NCI-H2029 (cell line): ENCODE data around the gene CACFD1.

ENCODE experiments used
- DNase-seq: peaks from one replicate; lab custom pipeline; 2025; lab: John Stamatoyannopoulos, UW

Gene CACFD1

DNA sequence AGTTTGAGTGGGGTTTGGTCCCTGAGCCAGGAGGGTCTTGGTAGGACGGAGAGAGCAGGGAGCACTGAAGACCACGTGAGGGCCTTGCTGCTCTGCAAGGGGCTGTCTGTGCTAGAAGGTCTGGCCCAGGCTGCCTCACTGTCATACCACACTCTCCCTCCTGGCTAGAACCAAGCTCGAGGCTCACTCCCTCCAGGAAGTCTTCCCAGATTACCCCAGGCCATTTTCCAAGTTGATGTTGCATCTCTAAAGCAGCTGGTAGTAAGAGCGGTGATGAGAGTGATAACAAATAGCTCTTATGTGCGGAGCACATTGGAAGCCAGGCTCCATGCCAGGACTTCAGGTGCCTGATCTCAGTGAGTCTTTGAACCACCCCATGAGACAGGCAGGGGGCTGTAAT, 58.4 kb downstream of the CACFD1 start:
- DNase-seq, result peak; percentile 90

GRCh38 chr9:133518706-133519449, 59.1 kb downstream of the CACFD1 start:
- DNase-seq, result no peak

GRCh38 chr9:133519693-133520092, 59.9 kb downstream of the CACFD1 start:
- DNase-seq, result no peak

DNA sequence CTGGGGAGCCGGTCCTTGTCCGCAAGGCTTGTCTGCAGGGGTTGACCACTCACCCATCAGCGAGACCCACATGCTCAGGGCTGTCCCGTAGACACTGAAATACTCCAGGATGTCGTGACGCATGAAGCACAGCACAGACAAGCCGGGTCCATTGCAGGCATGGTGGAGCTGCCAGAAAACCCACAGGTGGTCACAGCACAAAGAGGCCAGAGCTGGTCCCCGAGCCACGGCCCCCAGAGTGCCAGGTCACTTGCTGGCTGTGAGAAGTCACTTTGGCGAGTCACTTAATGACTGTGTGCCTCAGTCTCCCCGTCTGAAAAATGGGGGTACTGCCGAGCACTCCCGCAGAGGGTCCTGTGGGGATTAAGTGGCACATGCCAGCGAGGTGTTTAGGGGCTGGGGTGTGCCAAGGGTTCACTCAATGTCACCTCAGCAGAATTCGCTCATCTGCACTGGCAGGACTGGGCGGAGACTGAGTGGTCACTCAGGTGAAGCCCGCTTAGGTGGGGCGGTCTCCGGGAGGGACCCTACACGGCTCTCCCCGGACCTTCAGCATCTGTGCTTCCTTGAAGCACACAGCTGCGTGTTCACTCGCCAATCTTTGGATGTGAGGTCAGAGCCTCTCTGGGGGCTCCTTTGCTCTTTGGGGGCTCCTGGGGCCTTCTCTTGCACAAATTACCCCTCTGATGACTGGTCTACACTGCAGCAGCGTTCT, 60.5 kb downstream of the CACFD1 start:
- DNase-seq, result no peak
